ENCODE data around the gene NTM.

- TF ChIP-seq EZH2 (IDR thresholded peaks at IDR 0.05) (no peak), POLR2AphosphoS5 (IDR thresholded peaks at IDR 0.05; ENCODE audit: borderline replicate concordance, low read depth, low read length) (no peak)
These were observed 254.1 kb downstream of the NTM start for GRCh38 chr11:131624531-131624930.
